ENCODE data around the gene PYHIN1.

- TF ChIP-seq EP300 (IDR thresholded peaks at IDR 0.05; ENCODE audit: borderline replicate concordance in 1 of 2, low read depth in 1 of 2, low read length in 1 of 2) (no peak), CHD2 (IDR thresholded peaks at IDR 0.05; ENCODE audit: low read length, partially characterized antibody) (no peak), MAX (IDR thresholded peaks at IDR 0.05; ENCODE audit: low read depth) (no peak), FOXJ3 (CRISPR knock-in tag; IDR thresholded peaks at IDR 0.05) (no peak), SIN3A (IDR thresholded peaks at IDR 0.05; ENCODE audit: borderline replicate concordance, low read depth, low read length) (no peak), TAF1 (IDR thresholded peaks at IDR 0.05; ENCODE audit: borderline replicate concordance, low read depth, low read length) (no peak), ELF1 (IDR thresholded peaks at IDR 0.05) (no peak), RCOR1 (IDR thresholded peaks at IDR 0.05; ENCODE audit: low read length) (no peak), RAD21 (IDR thresholded peaks at IDR 0.05; ENCODE audit: low read length) (no peak), RFX5 (IDR thresholded peaks at IDR 0.05; ENCODE audit: low read length) (no peak), ZBTB33 (IDR thresholded peaks at IDR 0.05; ENCODE audit: borderline replicate concordance, low read depth) (no peak)
- TF ChIP-seq, protein P1, sequence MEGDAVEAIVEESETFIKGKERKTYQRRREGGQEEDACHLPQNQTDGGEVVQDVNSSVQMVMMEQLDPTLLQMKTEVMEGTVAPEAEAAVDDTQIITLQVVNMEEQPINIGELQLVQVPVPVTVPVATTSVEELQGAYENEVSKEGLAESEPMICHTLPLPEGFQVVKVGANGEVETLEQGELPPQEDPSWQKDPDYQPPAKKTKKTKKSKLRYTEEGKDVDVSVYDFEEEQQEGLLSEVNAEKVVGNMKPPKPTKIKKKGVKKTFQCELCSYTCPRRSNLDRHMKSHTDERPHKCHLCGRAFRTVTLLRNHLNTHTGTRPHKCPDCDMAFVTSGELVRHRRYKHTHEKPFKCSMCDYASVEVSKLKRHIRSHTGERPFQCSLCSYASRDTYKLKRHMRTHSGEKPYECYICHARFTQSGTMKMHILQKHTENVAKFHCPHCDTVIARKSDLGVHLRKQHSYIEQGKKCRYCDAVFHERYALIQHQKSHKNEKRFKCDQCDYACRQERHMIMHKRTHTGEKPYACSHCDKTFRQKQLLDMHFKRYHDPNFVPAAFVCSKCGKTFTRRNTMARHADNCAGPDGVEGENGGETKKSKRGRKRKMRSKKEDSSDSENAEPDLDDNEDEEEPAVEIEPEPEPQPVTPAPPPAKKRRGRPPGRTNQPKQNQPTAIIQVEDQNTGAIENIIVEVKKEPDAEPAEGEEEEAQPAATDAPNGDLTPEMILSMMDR (IDR thresholded peaks at IDR 0.05) = no peak
Measured at GRCh38 chr1:158939180-158939579, 7.8 kb downstream of the PYHIN1 start.

All from SK-N-SH (cell line).